A549 (cell line): Measurements from ENCODE around the gene CCDC50. TPM values are rescaled to one million over a fixed set of nuclear protein-coding genes. Genes with fewer than 3 reads are reported as not detected.

Experiments
- polyA plus RNA-seq, 4 experiments: library from polyadenylated mRNA; depleted of rRNA in 3 of 4; stranded (reverse); fragments of >200 nt; fragmentation: RNase III in 1 of 4; extraction: RNeasy Plus Mini Kit Qiagen cat#74134 plus additional on column Dnase treatment in 1 of 4; gene quantifications; 2 replicates in 3 of 4; 3 replicates in 1 of 4; pipeline ENCODE4 v1.2.3, GENCODE V29; 2011 to 2017

The CCDC50 gene
- polyA plus RNA-seq, 2 of the 4 experiments (the other 2 are of a cell fraction) = 20.1 to 43.8 TPM

Other genes starting within 250 kb of the CCDC50 start
- not detected in 2 replicates for gene OSTN, start 130.2 kb upstream of the CCDC50 start, polyA plus RNA-seq (2011; rRNA removed)
- not detected in 3 replicates for gene OSTN, start 130.2 kb upstream of the CCDC50 start, polyA plus RNA-seq (2017; fragmentation: RNase III; extraction: RNeasy Plus Mini Kit Qiagen cat#74134 plus additional on column Dnase treatment)
- gene UTS2B, start 1.1 kb downstream of the CCDC50 start, polyA plus RNA-seq (2011; rRNA removed) = 0.16 and 0.20 TPM in 2 replicates
- not detected in 3 replicates for gene UTS2B, start 1.1 kb downstream of the CCDC50 start, polyA plus RNA-seq (2017; fragmentation: RNase III; extraction: RNeasy Plus Mini Kit Qiagen cat#74134 plus additional on column Dnase treatment)
- not detected in 2 replicates for gene PYDC2, start 131.8 kb downstream of the CCDC50 start, polyA plus RNA-seq (2011; rRNA removed)
- not detected in 3 replicates for gene PYDC2, start 131.8 kb downstream of the CCDC50 start, polyA plus RNA-seq (2017; fragmentation: RNase III; extraction: RNeasy Plus Mini Kit Qiagen cat#74134 plus additional on column Dnase treatment)